ENCODE measurements around the gene GALNS.

- TF ChIP-seq POLR2AphosphoS5 (IDR thresholded peaks at IDR 0.05) (no peak), POLR2A (IDR thresholded peaks at IDR 0.05) (no peak), CTCF (IDR thresholded peaks at IDR 0.05 in 8 of 11, conservative IDR thresholded peaks at IDR 0.05 in 3 of 11) (no peak)
These were observed 48.8 kb upstream of the GALNS start for GRCh38 chr16:88905563-88905962.
